Heart right ventricle (tissue), 16 donors: ENCODE results near the gene NCBP2. TPM values are rescaled to one million over a fixed set of nuclear protein-coding genes. Genes with fewer than 3 reads are reported as not detected.

Experiments
- ATAC-seq, 8 donors: fragments of 200-7000 bp; cut with Tn5 transposase; one replicate each; pipeline ENCODE4 v1.9.1; 2020; ENCODE audit warnings: mild to moderate bottlenecking in 8 of 8, moderate library complexity in 8 of 8, moderate number of reproducible peaks in 1 of 8
- DNase-seq, 2 donors: peaks; one replicate each; pipeline ENCODE4 v3.0.0-alpha.2; 2020
- H3K27ac ChIP-seq, 10 donors: fragments of 200-600 bp; sonication (generic) in 2 of 10; one replicate each; pipeline versions ENCODE4 v1.5.0 to v1.8.0; 2020 to 2022; ENCODE audit warnings: mild to moderate bottlenecking in 3 of 10
- H3K27me3 ChIP-seq, 7 donors: fragments of 200-600 bp; one replicate each; pipeline ENCODE4 v1.8.0; 2021 to 2022; ENCODE audit warnings: mild to moderate bottlenecking in 2 of 7
- H3K36me3 ChIP-seq, 9 donors: fragments of 200-600 bp; sonication (generic) in 1 of 9; one replicate each; pipeline versions ENCODE4 v1.5.0 to v1.8.0; 2020 to 2022; ENCODE audit warnings: mild to moderate bottlenecking in 2 of 9
- H3K4me1 ChIP-seq, 9 donors: fragments of 200-600 bp; sonication (generic) in 1 of 9; one replicate each; pipeline versions ENCODE4 v1.5.0 to v1.8.0; 2020 to 2022; ENCODE audit warnings: mild to moderate bottlenecking in 4 of 9
- H3K4me3 ChIP-seq, 10 donors: fragments of 200-600 bp; sonication (generic) in 2 of 10; one replicate each; pipeline versions ENCODE4 v1.5.0 to v1.8.0; 2020 to 2022; ENCODE audit warnings: mild to moderate bottlenecking in 7 of 10, moderate library complexity in 2 of 10
- H3K9me3 ChIP-seq, 11 donors: fragments of 200-600 bp in 10 of 11; sonication (generic) in 2 of 11; one replicate each; pipeline versions ENCODE4 v1.5.0 to v1.8.0; 2013 to 2022; ENCODE audit warnings: mild to moderate bottlenecking in 2 of 11, control low read depth in 1 of 11, moderate library complexity in 1 of 11
- CTCF ChIP-seq, 9 donors: fragments of 200-600 bp; sonication (generic) in 2 of 9; IDR thresholded peaks; one replicate each; pipeline versions ENCODE4 v1.5.0 to v1.8.0; 2021 to 2022; ENCODE audit warnings: antibody characterized with exemption in 9 of 9, mild to moderate bottlenecking in 5 of 9, moderate library complexity in 1 of 9
- WGBS, 2 donors: extraction: QIAGEN DNeasy Blood & Tissue Kit; methylation state at CpG; one replicate each; pipeline ENCODE4 v1.1.7; 2013; ENCODE audit warnings: inconsistent platforms in 1 of 2; 5-methylcytosine and 5-hydroxymethylcytosine counted together
- intact Hi-C, 10 donors: fragments of 100-400 bp; cut with DNase I; formaldehyde crosslinking; loops; one replicate each; pipeline versions ENCODE4 v1.11.1 to v1.14.2; 2022
- polyA plus RNA-seq, 2 donors: library from polyadenylated mRNA; stranded (reverse); fragments of 200-250 nt; gene quantifications; one replicate each; pipeline ENCODE4 v1.2.3, GENCODE V29; 2013
- total RNA-seq, 10 donors: library from RNA; stranded (reverse); fragmentation: NEBNext Ultra II Directional in 3 of 10; extraction: Animal tissue kit (Norgen Biotek cat#: 25700) in 3 of 10; gene quantifications; one replicate each; pipeline versions ENCODE4 v1.2.1 to v1.2.4, GENCODE V29; 2021 to 2023
- donor health status: Arrhythmogenic right ventricular cardiomyopathy.
- donor health status: ischemic (EF 13 %, LVEDD 7.1; RV severe dilation, severe dysfunction).
- donor health status: healthy with polysubstance abuse.
- donor health status: DM: no; HTN: yes; CAD: no.
- donor health status: DM: no; HTN: no; CAD: no.
- donor health status: ischemic (EF 25% LVEDD 6.9; RV normal size, moderate dysfunction).
- donor health status: ischemic (EF 25% LVEDD 5.7; RV mildly dilated, moderate dysfunction).
- donor health status: healthy.
- donor health status: DM: yes; HTN: yes; CAD: no.
- donor health status: Ischemic cardiomyopathy.
- donor health status: ischemic (EF 35%, LVEDD 5.7; RV mildly dilated, moderate dysfunction).
- donor health status: nonischemic (EF 11% LVEDD 7.7; RV severe dilation, severe dysfunction).
- donor health status: DM: yes; HTN: yes; CAD: no.
- donor health status: PGD.
- donor health status: ischemic (EF 29% LVEDD 5.4; RV normal size, mild dysfunction).
- donor health status: nonischemic (EF 23%, LVEDD 6.1; RV moderate dilation, normal function).

Gene NCBP2
- total and polyA plus RNA-seq, 12 donors, result 28.2 to 48.1 (median 34.8) TPM

- Histone ChIP-seq H3K27ac (no peak overlapping the region), H3K27me3 (peaks cover 0 to 3% (median 0%) of the 10 kb centered on the region in 7 donors), H3K36me3 (no peaks in the 10 kb centered on the region), H3K9me3 (no peaks in the 10 kb centered on the region), H3K4me3 (no peak overlapping the region), H3K4me1 (peaks cover 0 to 19% (median 0%) of the 10 kb centered on the region in 9 donors)
- WGBS, 2 donors, result 80 to 81% methylated on average over 19 of the region's 19 CpGs
- no peak for TF ChIP-seq CTCF (IDR thresholded peaks at IDR 0.05)
- intact Hi-C loops, result loop anchor here in 3 of 10 donors (5.0 to 10.0 kb wide), 3 partner anchors 195 to 525 kb away; no protein-coding TSS in a partner anchor
- peak in 3 of 8 donors; percentile 32 to 46 (median 36) for ATAC-seq
- DNase-seq, result no peak
Observed at GRCh38 chr3:196989721-196990262, 47.5 kb upstream of the NCBP2 start.

- ATAC-seq (peak in 7 of 8 donors; percentile 34 to 81 (median 41)), DNase-seq (no peak)
- Histone ChIP-seq H3K27ac (no peak overlapping the region), H3K27me3 (peaks cover 0 to 5% (median 0%) of the 10 kb centered on the region in 7 donors), H3K9me3 (peaks cover 0 to 6% (median 0%) of the 10 kb centered on the region in 11 donors), H3K4me1 (peaks cover 0 to 19% (median 0%) of the 10 kb centered on the region in 9 donors), H3K36me3 (no peaks in the 10 kb centered on the region), H3K4me3 (no peak overlapping the region)
- TF ChIP-seq CTCF (IDR thresholded peaks at IDR 0.05), result peak in 1 of 9 donors; percentile 4
- intact Hi-C loops, result loop anchor here in 3 of 10 donors (5.0 to 10.0 kb wide), 3 partner anchors 196 to 526 kb away; no protein-coding TSS in a partner anchor
- 37 to 41% methylated on average over 12 of the region's 12 CpGs for WGBS, 2 donors
Observed at GRCh38 chr3:196988241-196989029, 46.1 kb upstream of the NCBP2 start.

- intact Hi-C loops, result loop anchor here in 3 of 10 donors (5.0 to 10.0 kb wide), 3 partner anchors 198 to 528 kb away; no protein-coding TSS in a partner anchor
- no peak for TF ChIP-seq CTCF (IDR thresholded peaks at IDR 0.05)
Observed at GRCh38 chr3:196987022-196987421, 44.7 kb upstream of the NCBP2 start.

More at GRCh38 chr3:196987022-196987421, 44.7 kb upstream of the NCBP2 start:
- no peak for DNase-seq
- Histone ChIP-seq H3K4me3 (no peak overlapping the region), H3K36me3 (no peaks in the 10 kb centered on the region), H3K4me1 (peaks cover 0 to 19% (median 0%) of the 10 kb centered on the region in 9 donors), H3K27me3 (peaks cover 0 to 5% (median 0%) of the 10 kb centered on the region in 7 donors), H3K9me3 (peaks cover 0 to 15% (median 0%) of the 10 kb centered on the region in 11 donors), H3K27ac (no peak overlapping the region)
- WGBS, 2 donors, result 78 to 84% methylated on average over 10 of the region's 10 CpGs
- ATAC-seq, result no peak
